ENCODE measurements around the gene BRI3. TPM values are rescaled to one million over a fixed set of nuclear protein-coding genes. Genes with fewer than 3 reads are reported as not detected.

BRI3 gene
- total RNA-seq, 1 donor from 2014 or later, result 61.6 TPM

- TF ChIP-seq CTCF (IDR thresholded peaks at IDR 0.05), result no peak
- Histone ChIP-seq H3K9me3 (no peaks in the 10 kb centered on the region), H3K4me3 (peak overlapping the region in 1 of 2 donors; percentile 80), H3K27ac (peak overlapping the region in 1 of 2 donors; percentile 17), H3K27me3 (no peaks in the 10 kb centered on the region), H3K4me1 (peaks cover 6 to 18% of the 10 kb centered on the region in 2 donors), H3K36me3 (peaks cover 0 to 4% of the 10 kb centered on the region in 2 donors)
- no peak for DNase-seq (ENCODE audit: low spot score in 2 of 2)
- intact Hi-C loops (cut with DNase I), result loop anchor here (5.0 kb wide), 1 partner anchor 63 kb away; no protein-coding TSS in a partner anchor
These were observed 30.7 kb upstream of the BRI3 start for GRCh38 chr7:98250789-98251188.

- no peak for TF ChIP-seq CTCF (IDR thresholded peaks at IDR 0.05)
- no peak for DNase-seq (ENCODE audit: low spot score in 2 of 2)
- intact Hi-C loops (cut with DNase I), result loop anchor here (5.0 kb wide), 1 partner anchor 64 kb away; no protein-coding TSS in a partner anchor
- Histone ChIP-seq H3K27me3 (no peaks in the 10 kb centered on the region), H3K4me3 (peak overlapping the region; percentile 80 to 90), H3K4me1 (peaks cover 6 to 18% of the 10 kb centered on the region in 2 donors), H3K9me3 (no peaks in the 10 kb centered on the region), H3K27ac (no peak overlapping the region), H3K36me3 (peaks cover 0 to 4% of the 10 kb centered on the region in 2 donors)
These were observed 30.3 kb upstream of the BRI3 start for GRCh38 chr7:98251231-98251600.

- Histone ChIP-seq H3K36me3 (peaks cover 3 to 4% of the 10 kb centered on the region in 2 donors), H3K4me1 (peaks cover 6 to 18% of the 10 kb centered on the region in 2 donors), H3K27ac (peak within 1 kb of the TSS; percentile 65 to 81), H3K4me3 (peak within 1 kb of the TSS; percentile 80 to 90), H3K27me3 (no peaks in the 10 kb centered on the region), H3K9me3 (no peaks in the 10 kb centered on the region)
- DNase-seq (ENCODE audit: low spot score in 2 of 2), result peak; percentile 77 to 96
- intact Hi-C loops (cut with DNase I), result loop anchor here (1.0 to 5.0 kb wide), 3 partner anchors 29 to 145 kb away; partner anchors contain the start of genes BRI3 and LMTK2
- no peak for TF ChIP-seq CTCF (IDR thresholded peaks at IDR 0.05)
These were observed 29.7 kb upstream of the BRI3 start, which contains the start of gene TECPR1 for GRCh38 chr7:98251601-98252424. TSS of gene TECPR1 (minus strand) at chr7:98252232. CDS start at chr7:98246146, 6,086 bp downstream.

- Histone ChIP-seq H3K27me3 (no peaks in the 10 kb centered on the region), H3K4me3 (peak overlapping the region; percentile 80 to 90), H3K4me1 (peaks cover 6 to 18% of the 10 kb centered on the region in 2 donors), H3K27ac (peak overlapping the region; percentile 65 to 81), H3K9me3 (no peaks in the 10 kb centered on the region), H3K36me3 (peaks cover 2 to 6% of the 10 kb centered on the region in 2 donors)
- no peak for TF ChIP-seq CTCF (IDR thresholded peaks at IDR 0.05)
- intact Hi-C loops (cut with DNase I), result loop anchor here (1.0 to 5.0 kb wide), 3 partner anchors 29 to 146 kb away; partner anchors contain the start of genes BRI3 and LMTK2
- no peak for DNase-seq (ENCODE audit: low spot score in 2 of 2)
These were observed 28.9 kb upstream of the BRI3 start for GRCh38 chr7:98252425-98253054.

- Histone ChIP-seq H3K36me3 (peaks cover 6% of the 10 kb centered on the region in 2 donors), H3K27me3 (no peaks in the 10 kb centered on the region), H3K4me1 (peaks cover 6 to 18% of the 10 kb centered on the region in 2 donors), H3K27ac (no peak overlapping the region), H3K4me3 (no peak overlapping the region), H3K9me3 (no peaks in the 10 kb centered on the region)
- DNase-seq (ENCODE audit: low spot score in 2 of 2), result no peak
- intact Hi-C loops (cut with DNase I), result loop anchor here (5.0 kb wide), 1 partner anchor 67 kb away; no protein-coding TSS in a partner anchor
- TF ChIP-seq CTCF (IDR thresholded peaks at IDR 0.05), result no peak
These were observed 27.0 kb upstream of the BRI3 start for GRCh38 chr7:98254516-98254915.

Data from ascending aorta (tissue), 2 donors.